Gastrocnemius medialis (tissue), 4 donors: ENCODE data around the gene RASGRP4.

Experiments
- POLR2A ChIP-seq, 2 donors: fragments of 450-650 bp; IDR thresholded peaks; one replicate each; pipeline ENCODE4 v1.6.1; 2017; ENCODE audit warnings: antibody characterized with exemption in 2 of 2, mild to moderate bottlenecking in 2 of 2, moderate library complexity in 2 of 2
- TF ChIP-seq, protein P1 (sequence below), 5 experiments: fragments of 450-650 bp in 3 of 5; fragments of 200-600 bp in 2 of 5; sonication (generic) in 2 of 5; IDR thresholded peaks in 4 of 5; conservative IDR thresholded peaks in 1 of 5; 1 replicate in 4 of 5; 2 replicates in 1 of 5; pipeline ENCODE4 v1.5.1; 2016 to 2019; ENCODE audit warnings: antibody characterized with exemption in 5 of 5, mild to moderate bottlenecking in 3 of 5, moderate library complexity in 3 of 5

DNA sequence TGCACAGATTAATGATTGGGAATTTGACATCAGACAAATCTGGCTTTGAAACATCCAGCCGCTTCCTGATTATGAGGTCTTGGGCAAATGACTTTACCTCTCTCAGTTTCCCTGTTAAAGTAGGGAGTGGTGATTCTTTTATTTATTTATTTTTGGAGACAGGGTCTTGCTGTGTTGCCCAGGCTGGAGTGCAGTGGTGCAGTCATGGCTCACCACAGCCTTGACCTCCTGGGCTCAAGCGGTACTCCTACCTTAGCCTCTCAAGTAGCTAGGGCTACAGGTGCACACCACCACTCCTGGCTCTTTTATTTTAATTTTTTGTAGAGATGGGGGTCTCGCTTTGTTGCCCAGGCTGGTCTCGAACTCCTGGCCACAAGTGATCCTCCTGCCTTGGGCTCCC, 49.0 kb downstream of the RASGRP4 start:
- TF ChIP-seq, protein P1, sequence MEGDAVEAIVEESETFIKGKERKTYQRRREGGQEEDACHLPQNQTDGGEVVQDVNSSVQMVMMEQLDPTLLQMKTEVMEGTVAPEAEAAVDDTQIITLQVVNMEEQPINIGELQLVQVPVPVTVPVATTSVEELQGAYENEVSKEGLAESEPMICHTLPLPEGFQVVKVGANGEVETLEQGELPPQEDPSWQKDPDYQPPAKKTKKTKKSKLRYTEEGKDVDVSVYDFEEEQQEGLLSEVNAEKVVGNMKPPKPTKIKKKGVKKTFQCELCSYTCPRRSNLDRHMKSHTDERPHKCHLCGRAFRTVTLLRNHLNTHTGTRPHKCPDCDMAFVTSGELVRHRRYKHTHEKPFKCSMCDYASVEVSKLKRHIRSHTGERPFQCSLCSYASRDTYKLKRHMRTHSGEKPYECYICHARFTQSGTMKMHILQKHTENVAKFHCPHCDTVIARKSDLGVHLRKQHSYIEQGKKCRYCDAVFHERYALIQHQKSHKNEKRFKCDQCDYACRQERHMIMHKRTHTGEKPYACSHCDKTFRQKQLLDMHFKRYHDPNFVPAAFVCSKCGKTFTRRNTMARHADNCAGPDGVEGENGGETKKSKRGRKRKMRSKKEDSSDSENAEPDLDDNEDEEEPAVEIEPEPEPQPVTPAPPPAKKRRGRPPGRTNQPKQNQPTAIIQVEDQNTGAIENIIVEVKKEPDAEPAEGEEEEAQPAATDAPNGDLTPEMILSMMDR (IDR thresholded peaks at IDR 0.05 in 4 of 5, conservative IDR thresholded peaks at IDR 0.05 in 1 of 5): no peak
- no peak for TF ChIP-seq POLR2A (IDR thresholded peaks at IDR 0.05)
